NCI-H2107 treated with DMSO at 0.1 percent for 48 hours (cell line): ENCODE results near the gene PTPN5.

Source experiments
- DNase-seq: peaks from one replicate; lab custom pipeline; 2025; ENCODE audit not compliant: unreplicated experiment; lab: John Stamatoyannopoulos, UW

Gene PTPN5

GRCh38 chr11:18743365-18743764 lies 48.2 kb downstream of the PTPN5 start:
- DNase-seq: no peak

GRCh38 chr11:18741783-18742182 lies 49.8 kb downstream of the PTPN5 start:
- DNase-seq: no peak

- DNase-seq: no peak
Observed at GRCh38 chr11:18739685-18740084, 51.9 kb downstream of the PTPN5 start.

- DNase-seq: no peak
Observed at GRCh38 chr11:18737642-18738041, 54.0 kb downstream of the PTPN5 start.

- no peak for DNase-seq
Observed at GRCh38 chr11:18736590-18737148, 54.9 kb downstream of the PTPN5 start.

- DNase-seq: no peak
Observed at GRCh38 chr11:18733202-18733601, 58.4 kb downstream of the PTPN5 start.

GRCh38 chr11:18731949-18732821 lies 59.4 kb downstream of the PTPN5 start:
- peak; percentile 1 for DNase-seq

- no peak for DNase-seq
Observed at GRCh38 chr11:18731441-18731840, 60.2 kb downstream of the PTPN5 start.

GRCh38 chr11:18730020-18730419 lies 61.6 kb downstream of the PTPN5 start:
- DNase-seq: no peak

GRCh38 chr11:18729426-18729825 lies 62.2 kb downstream of the PTPN5 start:
- no peak for DNase-seq

GRCh38 chr11:18728658-18729057 lies 62.9 kb downstream of the PTPN5 start:
- DNase-seq: no peak

GRCh38 chr11:18727479-18728236 lies 63.9 kb downstream of the PTPN5 start:
- no peak for DNase-seq

- no peak for DNase-seq
Observed at GRCh38 chr11:18726040-18726439, 65.6 kb downstream of the PTPN5 start, which contains the start of gene IGSF22. Gene IGSF22, minus strand, starts transcription at chr11:18726188. Its CDS starts 1,952 bp downstream, at chr11:18724236.

GRCh38 chr11:18723991-18724390 lies 67.6 kb downstream of the PTPN5 start:
- no peak for DNase-seq

- no peak for DNase-seq
Observed at GRCh38 chr11:18722293-18722637, 69.3 kb downstream of the PTPN5 start.

GRCh38 chr11:18721561-18722292 lies 69.9 kb downstream of the PTPN5 start:
- peak; percentile 28 for DNase-seq

- peak; percentile 42 for DNase-seq
Observed at GRCh38 chr11:18720808-18721560, 70.6 kb downstream of the PTPN5 start.

- no peak for DNase-seq
Observed at GRCh38 chr11:18720091-18720807, 71.3 kb downstream of the PTPN5 start.

GRCh38 chr11:18715476-18715875 lies 76.1 kb downstream of the PTPN5 start:
- no peak for DNase-seq

GRCh38 chr11:18714443-18714780 lies 77.2 kb downstream of the PTPN5 start:
- DNase-seq: no peak
